Uterus (tissue), 4 donors: ENCODE results near the gene TMEM158. TPM values are rescaled to one million over a fixed set of nuclear protein-coding genes. Genes with fewer than 3 reads are reported as not detected.

ENCODE experiments used
- DNase-seq, 2 donors: peaks; one replicate each; pipeline ENCODE4 v3.0.0-alpha.2; 2019 to 2020
- H3K27ac ChIP-seq, 2 donors: fragments of 200-600 bp; sonication (generic); 1 replicate in 1 of 2; 2 replicates in 1 of 2; pipeline ENCODE4 v1.5.1; 2016 to 2018
- H3K27me3 ChIP-seq, 2 donors: fragments of 200-600 bp; sonication (generic); one replicate each; pipeline ENCODE4 v1.5.1; 2018 to 2019; ENCODE audit warnings: control low read depth in 1 of 2
- H3K36me3 ChIP-seq, 2 donors: fragments of 200-600 bp; sonication (generic); one replicate each; pipeline ENCODE4 v1.5.1; 2019; ENCODE audit warnings: control low read depth in 1 of 2
- H3K4me1 ChIP-seq, 2 donors: fragments of 200-600 bp; sonication (generic); one replicate each; pipeline ENCODE4 v1.5.1; 2018 to 2019; ENCODE audit warnings: control low read depth in 1 of 2
- H3K4me3 ChIP-seq, 2 donors: fragments of 200-600 bp; sonication (generic); 1 replicate in 1 of 2; 2 replicates in 1 of 2; pipeline ENCODE4 v1.5.1; 2018 to 2019; ENCODE audit warnings: mild to moderate bottlenecking in 1 of 2
- H3K9me3 ChIP-seq, 2 donors: fragments of 200-600 bp; sonication (generic); one replicate each; pipeline ENCODE4 v1.5.1; 2019; ENCODE audit warnings: control low read depth in 1 of 2
- CTCF ChIP-seq, 4 experiments: fragments of 200-600 bp in 2 of 4; fragments of 450-650 bp in 2 of 4; sonication (generic) in 2 of 4; IDR thresholded peaks; one replicate each; pipeline ENCODE4 v1.5.1; 2016 to 2019; ENCODE audit warnings: antibody characterized with exemption in 4 of 4, mild to moderate bottlenecking in 2 of 4, moderate library complexity in 1 of 4
- POLR2A ChIP-seq, 2 donors: fragments of 450-650 bp; IDR thresholded peaks; one replicate each; pipeline ENCODE4 v1.6.1; 2016; ENCODE audit warnings: antibody characterized with exemption in 2 of 2, mild to moderate bottlenecking in 1 of 2, moderate library complexity in 1 of 2
- intact Hi-C: fragments of 100-400 bp; cut with DNase I; formaldehyde crosslinking; loops from one replicate; pipeline ENCODE4 v1.15.1; 2023; ENCODE audit warnings: low total_unique reads
- total RNA-seq, 4 donors: library from RNA; depleted of rRNA in 3 of 4; stranded (reverse); fragments of >200 nt in 3 of 4; gene quantifications; one replicate each; pipeline versions ENCODE4 v1.1.0 to v1.2.4, GENCODE V29; 2014 to 2023
- donor health status: DM: yes; HTN: yes; CAD: no.

The TMEM158 gene
- total RNA-seq, 4 donors from 2014 or later = 2.6 to 93.1 (median 47.8) TPM

GRCh38 chr3:45186871-45187270, 39.2 kb downstream of the TMEM158 start:
- DNase-seq = no peak
- Histone ChIP-seq H3K27me3 (no peaks in the 10 kb centered on the region), H3K4me1 (peaks cover 0 to 6% of the 10 kb centered on the region in 2 donors), H3K27ac (peak overlapping the region; percentile 48 to 78), H3K4me3 (no peak overlapping the region), H3K36me3 (no peaks in the 10 kb centered on the region), H3K9me3 (no peaks in the 10 kb centered on the region)
- TF ChIP-seq CTCF (IDR thresholded peaks at IDR 0.05) (no peak), POLR2A (IDR thresholded peaks at IDR 0.05) (no peak)
- intact Hi-C loops = no loop called here

- Histone ChIP-seq H3K27ac (peak overlapping the region in 1 of 2 donors; percentile 78), H3K9me3 (no peaks in the 10 kb centered on the region), H3K36me3 (no peaks in the 10 kb centered on the region), H3K4me3 (no peak overlapping the region), H3K27me3 (no peaks in the 10 kb centered on the region), H3K4me1 (peaks cover 0 to 6% of the 10 kb centered on the region in 2 donors)
- intact Hi-C loops = no loop called here
- TF ChIP-seq CTCF (IDR thresholded peaks at IDR 0.05) (no peak), POLR2A (IDR thresholded peaks at IDR 0.05) (no peak)
- no peak for DNase-seq
These were observed 40.6 kb downstream of the TMEM158 start for GRCh38 chr3:45185461-45185860.

GRCh38 chr3:45185052-45185451, 41.0 kb downstream of the TMEM158 start:
- Histone ChIP-seq H3K4me1 (peaks cover 0 to 6% of the 10 kb centered on the region in 2 donors), H3K27me3 (no peaks in the 10 kb centered on the region), H3K9me3 (no peaks in the 10 kb centered on the region), H3K27ac (peak overlapping the region in 1 of 2 donors; percentile 78), H3K36me3 (no peaks in the 10 kb centered on the region), H3K4me3 (no peak overlapping the region)
- TF ChIP-seq POLR2A (IDR thresholded peaks at IDR 0.05) (no peak), CTCF (IDR thresholded peaks at IDR 0.05) (no peak)
- no peak for DNase-seq
- intact Hi-C loops = no loop called here

GRCh38 chr3:45183872-45184262, 42.2 kb downstream of the TMEM158 start:
- TF ChIP-seq POLR2A (IDR thresholded peaks at IDR 0.05) = no peak
- Histone ChIP-seq H3K4me3 (no peak overlapping the region), H3K27ac (peak overlapping the region; percentile 56 to 78), H3K36me3 (no peaks in the 10 kb centered on the region), H3K9me3 (no peaks in the 10 kb centered on the region), H3K27me3 (no peaks in the 10 kb centered on the region), H3K4me1 (no peaks in the 10 kb centered on the region)
- no peak for DNase-seq
- intact Hi-C loops = no loop called here

GRCh38 chr3:45182915-45183871, 42.9 kb downstream of the TMEM158 start:
- intact Hi-C loops = no loop called here
- H3K9me3 ChIP-seq = no peaks in the 10 kb centered on the region
- no peak overlapping the region for H3K4me3 ChIP-seq
- DNase-seq = no peak
- no peaks in the 10 kb centered on the region for H3K36me3 ChIP-seq
- no peaks in the 10 kb centered on the region for H3K27me3 ChIP-seq
- peak overlapping the region; percentile 56 to 78 for H3K27ac ChIP-seq
- H3K4me1 ChIP-seq = no peaks in the 10 kb centered on the region
- no peak for TF ChIP-seq CTCF (IDR thresholded peaks at IDR 0.05)
- TF ChIP-seq POLR2A (IDR thresholded peaks at IDR 0.05) = no peak
